ENCODE data around the gene SAMD4A.

DNA sequence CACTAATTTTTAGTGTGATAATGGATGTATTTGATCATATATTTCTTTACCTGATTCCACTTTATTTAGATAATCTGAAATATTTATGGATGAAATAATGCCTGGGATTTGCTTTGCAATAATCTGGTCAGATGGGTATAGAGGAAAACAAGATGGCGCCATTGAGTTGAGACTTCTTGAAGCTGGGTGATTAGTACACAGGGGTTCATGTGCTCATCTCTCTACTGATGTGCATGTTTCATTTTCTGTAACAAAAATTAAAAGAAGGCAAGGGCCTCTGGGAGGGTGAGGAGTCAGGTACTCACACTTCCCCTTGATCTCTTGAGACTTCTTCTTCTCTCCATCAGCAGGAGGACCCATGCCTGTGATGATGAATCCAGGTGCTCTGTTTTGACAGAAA lies 273.9 kb downstream of the SAMD4A start:
- TF ChIP-seq, protein P1, sequence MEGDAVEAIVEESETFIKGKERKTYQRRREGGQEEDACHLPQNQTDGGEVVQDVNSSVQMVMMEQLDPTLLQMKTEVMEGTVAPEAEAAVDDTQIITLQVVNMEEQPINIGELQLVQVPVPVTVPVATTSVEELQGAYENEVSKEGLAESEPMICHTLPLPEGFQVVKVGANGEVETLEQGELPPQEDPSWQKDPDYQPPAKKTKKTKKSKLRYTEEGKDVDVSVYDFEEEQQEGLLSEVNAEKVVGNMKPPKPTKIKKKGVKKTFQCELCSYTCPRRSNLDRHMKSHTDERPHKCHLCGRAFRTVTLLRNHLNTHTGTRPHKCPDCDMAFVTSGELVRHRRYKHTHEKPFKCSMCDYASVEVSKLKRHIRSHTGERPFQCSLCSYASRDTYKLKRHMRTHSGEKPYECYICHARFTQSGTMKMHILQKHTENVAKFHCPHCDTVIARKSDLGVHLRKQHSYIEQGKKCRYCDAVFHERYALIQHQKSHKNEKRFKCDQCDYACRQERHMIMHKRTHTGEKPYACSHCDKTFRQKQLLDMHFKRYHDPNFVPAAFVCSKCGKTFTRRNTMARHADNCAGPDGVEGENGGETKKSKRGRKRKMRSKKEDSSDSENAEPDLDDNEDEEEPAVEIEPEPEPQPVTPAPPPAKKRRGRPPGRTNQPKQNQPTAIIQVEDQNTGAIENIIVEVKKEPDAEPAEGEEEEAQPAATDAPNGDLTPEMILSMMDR (IDR thresholded peaks at IDR 0.05; ENCODE audit: low read length): no peak
- TF ChIP-seq EZH2 (IDR thresholded peaks at IDR 0.05; ENCODE audit: borderline replicate concordance, low read length): no peak

Data from OCI-LY1 (cell line).